HepG2 (cell line): ENCODE data around the gene KIAA0408. TPM values are rescaled to one million over a fixed set of nuclear protein-coding genes. Genes with fewer than 3 reads are reported as not detected.

Source experiments
- ATAC-seq: fragments of 200-7000 bp; cut with Tn5 transposase; 3 replicates; pipeline ENCODE4 v1.9.1; 2020; ENCODE audit warnings: mild to moderate bottlenecking, moderate library complexity
- BruUV-seq: library from RNA; stranded (reverse); fragments of 400-500 nt; replicated peaks from 2 replicates; lab custom pipeline; 2021; lab: Mats Ljungman, UMichigan
- CTCF ChIA-PET: fragments of 300-600 bp; formaldehyde crosslinking; extraction: SDS; loops from one replicate; lab custom pipeline; 2021; ENCODE audit warnings: low total read pairs, inconsistent platforms, low intra/inter-chr PET ratio; lab: Yijun Ruan, JAX
- POLR2A ChIA-PET: fragments of 350-600 bp; sonication (Branson Sonifier 250); formaldehyde crosslinking; loops from one replicate; lab custom pipeline; 2020; ENCODE audit warnings: antibody characterized with exemption, inconsistent platforms; lab: Yijun Ruan, JAX
- DNase-seq: peaks from one replicate; pipeline ENCODE4 v3.0.0-alpha.2; 2015; ENCODE audit warnings: low spot score
- FAIRE-seq: peaks from 3 replicates; lab custom pipeline; 2011; peaks lifted over from hg19 to GRCh38; lab: Jason Lieb, UNC
- H2AFZ ChIP-seq: one replicate; pipeline ENCODE4 v1.6.1; 2011; ENCODE audit warnings: low read length, inconsistent platforms
- H3K27ac ChIP-seq: fragments of 300-600 bp; 3 replicates; pipeline ENCODE4 v1.8.0; 2011; ENCODE audit warnings: mixed run types, mild to moderate bottlenecking, mixed read lengths, low read length, inconsistent platforms; ENCODE audit not compliant: insufficient read depth; ENCODE audit errors: extremely low read length
- H3K27me3 ChIP-seq, 2 experiments: fragments of 200-600 bp in 1 of 2; 2 replicates in 1 of 2; 3 replicates in 1 of 2; pipeline versions ENCODE4 v1.6.0 to v1.8.0; 2011; ENCODE audit warnings: low read length in 2 of 2, mild to moderate bottlenecking in 2 of 2, moderate library complexity in 2 of 2, inconsistent platforms in 1 of 2; ENCODE audit not compliant: insufficient read depth in 2 of 2, control insufficient read depth in 1 of 2
- H3K36me3 ChIP-seq, 2 experiments: fragments of 200-600 bp in 1 of 2; replicated peaks in 1 of 2; 2 replicates in 1 of 2; 3 replicates in 1 of 2; pipeline versions ENCODE4 v1.5.1 to v1.8.0; 2011; ENCODE audit warnings: low read length in 2 of 2, inconsistent platforms in 1 of 2; ENCODE audit not compliant: insufficient read depth in 2 of 2, control insufficient read depth in 1 of 2
- H3K4me1 ChIP-seq: 2 replicates; pipeline ENCODE4 v1.5.1; 2012; ENCODE audit warnings: low read length, inconsistent platforms; ENCODE audit not compliant: insufficient read depth
- H3K4me2 ChIP-seq: 2 replicates; pipeline ENCODE4 v1.6.0; 2011; ENCODE audit warnings: low read depth, low read length, inconsistent platforms
- H3K4me3 ChIP-seq, 3 experiments: fragments of 200-600 bp in 1 of 3; sonication (generic), shearing (Covaris generic) in 1 of 3; replicated peaks in 1 of 3; 2 replicates each; pipeline ENCODE4 v1.5.1; 2011 to 2016; ENCODE audit warnings: low read length in 3 of 3, inconsistent platforms in 2 of 3, low read depth in 2 of 3, mild to moderate bottlenecking in 2 of 3, control low read depth in 1 of 3, mixed read lengths in 1 of 3; ENCODE audit not compliant: insufficient read depth in 1 of 3
- H3K79me2 ChIP-seq: one replicate; pipeline ENCODE4 v1.6.1; 2011; ENCODE audit warnings: low read length, inconsistent platforms; ENCODE audit not compliant: insufficient read depth
- H3K9ac ChIP-seq: 2 replicates; pipeline ENCODE4 v1.6.0; 2011; ENCODE audit warnings: mild to moderate bottlenecking, low read depth, low read length, inconsistent platforms; ENCODE audit not compliant: insufficient read depth
- H3K9me3 ChIP-seq: 2 replicates; pipeline ENCODE4 v1.5.1; 2012; ENCODE audit warnings: mild to moderate bottlenecking, low read length
- H4K20me1 ChIP-seq: 2 replicates; pipeline ENCODE4 v1.6.0; 2011; ENCODE audit warnings: inconsistent platforms, mild to moderate bottlenecking, low read length, moderate library complexity; ENCODE audit not compliant: insufficient read depth
- ARID3A ChIP-seq: IDR thresholded peaks from 2 replicates; pipeline ENCODE4 v1.6.1; 2012; ENCODE audit warnings: low read depth, low read length, improper control_type of control experiment
- FOXA1 ChIP-seq, 2 experiments: fragments of 450-650 bp in 1 of 2; sonication (generic) in 1 of 2; formaldehyde crosslinking in 1 of 2; IDR thresholded peaks; 2 replicates each; pipeline versions ENCODE4 v1.4.0 to v1.6.1; 2016 to 2020; ENCODE audit warnings: missing genetic modification reagents in 1 of 2
- IRF1 ChIP-seq: sonication (generic); formaldehyde crosslinking; IDR thresholded peaks from 2 replicates; pipeline ENCODE4 v1.4.0; 2020; ENCODE audit warnings: low read depth, mild to moderate bottlenecking, missing genetic modification reagents
- ZHX1 ChIP-seq: sonication (generic); formaldehyde crosslinking; IDR thresholded peaks from 2 replicates; pipeline ENCODE4 v1.8.1; 2022; ENCODE audit warnings: low read depth, mild to moderate bottlenecking, missing genetic modification reagents
- ZNF382 ChIP-seq: sonication (generic); formaldehyde crosslinking; IDR thresholded peaks from 2 replicates; pipeline ENCODE4 v1.5.0; 2020; ENCODE audit warnings: missing genetic modification reagents, mild to moderate bottlenecking, borderline replicate concordance
- ZNF609 ChIP-seq: sonication (generic); formaldehyde crosslinking; IDR thresholded peaks from 2 replicates; pipeline ENCODE4 v1.4.0; 2020; ENCODE audit warnings: mild to moderate bottlenecking, missing genetic modification reagents, borderline replicate concordance
- ZNF710 ChIP-seq: sonication (generic); formaldehyde crosslinking; IDR thresholded peaks from 2 replicates; pipeline ENCODE4 v1.5.0; 2020; ENCODE audit warnings: mild to moderate bottlenecking, missing genetic modification reagents, borderline replicate concordance
- WGBS: methylation state at CpG from one replicate; pipeline ENCODE4 v1.1.6; 2017; ENCODE audit warnings: low lambda C conversion rate; 5-methylcytosine and 5-hydroxymethylcytosine counted together
- in situ Hi-C: cut with HindIII; loops from 2 replicates; pipeline ENCODE4 v1.10.0; 2017; ENCODE audit warnings: low pct_unique_long_range_greater_than_20kb; ENCODE audit not compliant: extremely low pct_ligation_motif_present
- intact Hi-C: fragments of 100-400 bp; cut with micrococcal nuclease; formaldehyde crosslinking; loops from one replicate; pipeline ENCODE4 v1.10.0; 2022; ENCODE audit not compliant: unreplicated experiment
- polyA plus RNA-seq, 8 experiments: library from polyadenylated mRNA; depleted of rRNA in 3 of 8; stranded (reverse) in 7 of 8; unstranded in 1 of 8; fragments of >200 nt; fragmentation: Illumina TruSeq in 4 of 8; extraction: Trizol in 4 of 8; gene quantifications; 2 replicates each; pipeline versions ENCODE4 v1.2.1 to v1.2.3, GENCODE V29; 2011 to 2016; ENCODE audit warnings: low read depth in 4 of 8, missing spikeins in 1 of 8, mixed read lengths in 1 of 8; ENCODE audit not compliant: insufficient read depth in 1 of 8
- total RNA-seq, 5 experiments: library from RNA; depleted of rRNA; stranded (reverse); fragments of >200 nt; fragmentation: Illumina TruSeq; extraction: Trizol; gene quantifications; 2 replicates each; pipeline ENCODE4 v1.2.3, GENCODE V29; 2016; ENCODE audit warnings: low read depth in 1 of 5

Gene KIAA0408
- total and polyA plus RNA-seq, 2 of the 13 experiments (the other 11 are each of a cell fraction or from before 2014, with no cell fraction given) = not detected

GRCh38 chr6:127464161-127464880 lies 5.1 kb upstream of the KIAA0408 start:
- no TSS peak for BruUV-seq
- Histone ChIP-seq H3K27ac (no peak overlapping the region), H3K27me3 (no peaks in the 10 kb centered on the region), H3K9me3 (no peaks in the 10 kb centered on the region), H3K9ac (no peak overlapping the region), H3K4me2 (no peak overlapping the region), H3K79me2 (no peaks in the 10 kb centered on the region), H3K4me1 (no peaks in the 10 kb centered on the region), H3K4me3 (no peak overlapping the region), H3K36me3 (no peaks in the 10 kb centered on the region), H2AFZ (no peak overlapping the region), H4K20me1 (no peaks in the 10 kb centered on the region)
- DNase-seq (no peak), FAIRE-seq (no peak), ATAC-seq (no peak)
- in situ Hi-C loops (loop anchor here (5.0 kb wide), 1 partner anchor 78 kb away; no protein-coding TSS in a partner anchor), intact Hi-C loops (loop anchor here (10.0 kb wide), 1 partner anchor 1270 kb away; no protein-coding TSS in a partner anchor)
- CTCF ChIA-PET = interaction anchor here (1.2 to 4.8 kb wide), 5 partner anchors 75 to 226 kb away, joined by 3 to 24 read pairs (median 8); no protein-coding TSS in a partner anchor
- POLR2A ChIA-PET = no interaction called here
- WGBS = 11% methylated on average over 6 of the region's 6 CpGs
- TF ChIP-seq ZNF382 (CRISPR knock-in tag) (no peak), IRF1 (CRISPR knock-in tag) (no peak), ARID3A (no peak), ZNF710 (CRISPR knock-in tag) (no peak), FOXA1 (IDR thresholded peaks at IDR 0.05) (no peak), FOXA1 (CRISPR knock-in tag; IDR thresholded peaks at IDR 0.05) (no peak), ZNF609 (no peak), ZHX1 (no peak)
